ENCODE data around the gene ADGRD1.
"Not testable (repeated sequence)": the region's sequence is repeated elsewhere in the genome, so short reads cannot be mapped to it uniquely, and the experiment has no call there.

The ADGRD1 gene

DNA sequence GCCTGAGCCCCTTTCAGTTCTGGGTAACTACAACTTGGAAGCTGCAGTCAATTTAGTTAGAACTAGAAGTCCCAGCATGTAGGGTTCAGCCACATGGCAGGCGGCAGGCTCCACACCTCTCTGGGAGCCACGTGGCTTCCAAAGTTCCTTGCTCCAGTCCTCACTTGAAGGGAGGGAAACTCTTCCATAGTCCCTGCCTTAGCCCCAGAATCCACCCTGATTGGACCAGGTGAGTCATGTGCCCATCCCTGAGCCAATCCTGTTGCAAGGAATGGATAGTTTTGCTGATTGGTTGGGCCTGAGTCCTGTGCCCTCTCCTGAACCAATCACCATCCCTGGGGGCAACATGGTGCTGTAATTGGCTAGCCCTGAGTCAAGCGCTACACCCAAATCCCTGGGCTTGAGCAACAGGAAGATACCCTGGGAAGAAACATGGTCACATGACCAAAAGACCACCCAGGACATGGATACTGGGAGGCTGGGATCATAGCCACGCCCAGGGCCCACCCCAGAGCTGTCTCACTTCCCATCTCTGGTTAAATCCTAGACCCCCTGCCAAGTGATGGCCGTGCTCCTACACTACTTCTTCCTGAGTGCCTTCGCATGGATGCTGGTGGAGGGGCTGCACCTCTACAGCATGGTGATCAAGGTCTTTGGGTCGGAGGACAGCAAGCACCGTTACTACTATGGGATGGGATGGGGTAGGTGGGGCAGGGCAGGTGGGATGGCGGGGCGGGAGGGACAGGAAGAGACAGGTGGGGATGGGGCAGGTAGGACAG is 154.7 kb downstream of the ADGRD1 start:
- no peak for DNase-seq

DNA sequence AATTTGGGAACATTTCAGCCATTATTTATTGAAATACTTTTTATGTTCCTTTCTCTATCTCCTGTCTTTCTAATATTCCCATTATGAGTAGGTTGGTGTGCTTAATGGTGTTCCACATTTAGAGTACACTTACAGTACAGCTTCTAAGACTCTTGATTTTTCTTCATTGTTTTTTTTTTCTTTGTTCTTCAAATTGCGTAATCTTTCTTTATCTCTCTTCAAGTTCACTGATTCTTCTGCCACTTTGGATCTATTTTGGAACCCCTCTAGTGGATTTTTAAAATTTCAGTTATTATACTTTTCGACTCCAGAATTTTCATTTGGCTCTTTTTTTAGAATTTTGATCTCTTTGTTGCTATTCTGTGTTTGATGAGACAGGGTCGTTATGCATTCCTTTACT is 157.7 kb downstream of the ADGRD1 start:
- no peak for DNase-seq

DNA sequence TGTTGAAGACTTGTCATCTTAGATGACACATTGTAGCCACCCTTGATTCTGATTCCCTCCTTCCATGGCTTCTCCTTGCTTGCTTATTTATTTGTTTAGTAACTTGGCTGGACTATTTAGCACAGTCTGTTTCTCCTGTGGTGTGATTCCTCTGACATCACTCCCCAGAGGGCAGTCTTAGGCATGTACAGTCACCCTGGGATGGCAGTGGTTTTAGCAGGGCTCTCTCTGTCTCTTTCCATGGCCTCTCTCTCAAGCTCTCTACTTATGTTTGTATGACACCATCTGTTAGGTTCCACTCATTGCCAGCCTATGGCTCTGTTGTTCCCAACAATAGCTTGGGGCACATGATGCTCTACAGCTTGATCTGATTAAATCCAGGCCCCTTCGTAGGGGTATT is 158.3 kb downstream of the ADGRD1 start:
- no peak for DNase-seq

DNA sequence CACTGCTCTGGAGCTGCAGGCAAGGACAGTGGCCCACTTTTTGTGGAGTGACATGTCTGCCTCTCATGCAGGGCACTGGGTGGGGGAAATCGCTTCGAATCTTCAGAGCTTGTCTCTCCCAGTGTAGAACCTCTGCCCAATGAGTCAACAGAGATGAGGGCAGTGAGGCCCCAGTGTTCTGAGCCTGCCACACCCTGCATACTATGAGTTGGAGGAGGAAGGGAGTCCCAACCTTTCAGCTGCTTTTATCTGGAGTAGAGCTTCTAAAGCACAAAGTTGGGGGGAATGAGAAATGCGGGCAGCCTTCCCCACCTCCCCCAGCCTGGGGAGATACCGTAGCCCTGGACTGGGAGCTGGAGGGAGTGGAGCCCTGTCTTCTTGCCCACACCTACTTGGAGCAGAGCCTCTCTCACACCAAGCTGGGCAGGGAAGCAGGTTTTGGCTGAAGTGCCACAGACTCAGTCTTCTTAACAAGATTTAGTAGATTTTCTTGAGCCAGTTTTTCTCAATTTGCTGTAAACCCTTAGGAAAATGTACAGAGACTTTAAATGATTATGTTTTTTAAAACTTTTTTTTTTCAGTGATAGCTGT is 159.1 kb downstream of the ADGRD1 start:
- no peak for DNase-seq

DNA sequence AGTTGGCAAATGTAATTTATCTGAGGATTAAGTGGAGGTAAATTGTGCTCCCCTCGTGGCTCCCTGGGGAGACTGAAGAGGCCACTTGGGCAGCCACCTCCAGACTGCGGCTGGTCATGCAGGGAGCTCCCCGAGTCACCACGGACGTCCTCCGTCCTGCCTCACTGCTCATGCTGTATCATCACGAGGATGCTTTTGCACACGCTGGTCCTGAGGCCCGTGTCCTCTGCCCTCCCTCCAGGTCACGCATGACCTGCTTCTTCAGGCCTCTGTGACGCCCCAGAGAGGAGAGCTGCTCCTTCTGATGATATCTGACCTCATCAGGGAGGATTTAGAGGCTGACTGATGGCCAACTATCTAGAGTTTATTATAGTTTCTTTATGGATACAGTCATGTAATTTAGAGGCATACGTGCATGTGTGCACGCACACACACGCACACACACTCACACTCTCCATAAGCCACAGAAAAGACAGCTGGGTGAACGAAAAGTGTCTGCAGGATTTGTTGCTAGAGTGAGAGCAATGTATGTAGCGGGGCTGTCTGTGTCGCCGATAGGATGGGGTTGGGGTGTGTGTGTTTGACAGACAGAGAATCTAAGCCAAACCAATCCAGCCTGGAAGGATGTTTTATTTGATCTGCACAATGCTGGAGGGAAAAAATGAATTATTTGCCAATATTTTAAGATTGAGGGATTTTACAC is 160.0 kb downstream of the ADGRD1 start:
- no peak for DNase-seq

DNA sequence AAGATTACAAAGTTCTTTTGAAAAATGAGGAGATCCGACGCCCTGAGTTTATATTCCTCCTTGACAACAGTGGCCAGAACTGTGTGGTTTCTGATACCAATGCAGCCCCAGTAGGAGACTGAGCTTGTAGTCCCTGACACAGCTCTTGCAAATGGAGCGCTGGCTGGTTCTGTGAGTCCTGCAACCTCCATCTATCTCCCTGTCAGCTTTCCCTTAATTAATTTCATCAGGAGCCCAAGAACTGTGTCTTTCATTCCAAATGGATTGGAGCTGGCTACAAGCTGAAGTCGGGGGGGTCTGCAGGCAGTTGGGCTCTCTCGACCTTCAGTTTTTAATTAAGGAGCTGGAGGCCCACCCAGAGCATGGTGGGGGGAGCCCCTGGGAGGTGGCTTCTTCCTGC is 160.6 kb downstream of the ADGRD1 start:
- DNase-seq, result no peak

DNA sequence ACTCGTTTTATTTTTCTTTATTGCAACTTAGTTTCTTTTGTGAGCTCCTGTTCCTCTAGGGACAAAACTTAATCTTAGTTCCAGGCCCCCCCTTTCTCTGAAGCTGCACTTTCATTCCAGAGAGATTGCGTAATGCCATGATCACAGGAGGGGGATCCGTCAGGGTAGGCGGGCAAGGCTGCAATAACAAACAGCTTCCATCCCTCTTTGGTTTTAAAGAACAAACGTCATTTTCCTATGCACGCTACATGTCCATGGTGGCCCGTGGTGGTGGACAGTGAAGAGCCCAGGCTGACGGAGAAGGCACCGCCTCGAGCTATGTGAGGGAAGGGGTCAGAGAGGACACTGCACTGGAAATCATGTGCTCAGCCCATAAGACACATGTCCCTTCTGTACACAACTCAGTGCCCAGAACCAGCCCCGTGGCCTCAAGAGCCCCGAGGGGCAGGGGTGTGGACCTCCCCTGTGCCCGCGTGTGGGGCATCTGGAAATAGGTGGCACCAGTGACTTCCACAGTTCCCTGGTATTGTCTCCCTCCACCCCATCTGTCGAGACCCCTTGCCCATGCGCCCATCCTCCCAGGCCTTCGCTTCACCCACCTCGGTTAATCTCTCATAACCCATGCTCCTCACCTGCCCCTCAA is 161.4 kb downstream of the ADGRD1 start:
- no peak for DNase-seq

DNA sequence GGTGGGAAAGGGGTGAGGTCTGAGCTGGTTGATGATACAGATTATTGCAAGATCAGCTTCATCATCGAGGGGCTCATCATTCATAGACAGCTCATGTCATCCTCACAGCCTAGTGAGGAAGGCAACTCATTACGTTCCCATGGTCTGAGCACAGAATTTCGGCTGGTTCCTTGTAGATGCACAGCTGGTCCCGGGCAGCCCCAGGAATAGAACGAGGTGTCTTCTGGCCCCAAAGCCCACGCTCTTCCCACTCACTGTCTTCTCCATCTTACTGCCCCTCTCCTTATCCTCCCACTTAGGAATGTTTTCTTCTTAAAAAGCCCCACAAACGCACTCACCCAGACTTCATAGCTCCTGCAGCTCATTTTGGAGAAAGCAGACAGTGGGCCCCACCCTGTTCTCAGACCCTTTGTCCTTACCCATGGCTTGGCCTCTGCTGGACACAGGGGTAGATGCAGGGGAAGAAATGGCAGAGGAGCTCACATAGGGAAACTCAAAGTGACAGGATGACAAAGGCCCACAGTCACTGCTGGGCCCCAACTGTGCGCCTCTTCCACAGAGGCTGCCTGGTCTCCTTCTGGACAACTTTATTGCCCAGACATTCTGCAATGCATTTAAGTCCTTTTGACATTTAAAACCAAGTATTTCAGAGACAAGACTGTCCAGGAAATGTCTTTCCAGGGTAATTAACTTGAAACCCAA is 162.2 kb downstream of the ADGRD1 start:
- DNase-seq, result no peak

DNA sequence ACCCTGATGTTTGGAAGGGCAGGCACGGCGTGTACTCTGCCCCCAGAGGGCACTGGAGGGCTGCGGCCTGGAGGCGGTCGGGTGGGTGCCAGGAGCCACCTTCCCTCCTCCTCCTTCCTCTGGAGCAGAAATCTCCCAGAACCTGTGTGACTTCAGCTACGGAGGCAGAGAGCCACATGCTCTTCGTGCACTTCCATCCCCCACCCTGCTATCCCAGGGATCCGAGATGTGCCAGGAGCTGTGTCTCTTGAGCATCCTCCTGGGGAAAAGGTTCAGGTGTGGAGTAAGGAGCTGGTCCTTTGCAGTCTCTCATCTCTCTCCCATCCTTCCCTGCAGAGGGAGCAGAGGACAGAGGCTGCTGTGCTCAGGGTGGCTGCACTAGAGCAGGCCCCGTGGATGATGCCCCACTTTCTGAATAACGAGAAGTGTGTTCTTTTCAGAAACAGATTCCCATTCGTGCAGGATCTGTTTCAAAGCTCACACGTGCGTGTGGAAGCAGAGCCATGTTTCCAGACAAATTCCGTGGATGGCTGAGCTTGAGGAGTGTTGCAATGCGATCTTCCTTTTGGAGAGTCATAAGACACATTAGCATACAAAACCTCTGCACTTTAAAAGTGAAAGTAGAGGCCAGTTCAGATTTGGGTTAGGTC is 162.9 kb downstream of the ADGRD1 start:
- no peak for DNase-seq

DNA sequence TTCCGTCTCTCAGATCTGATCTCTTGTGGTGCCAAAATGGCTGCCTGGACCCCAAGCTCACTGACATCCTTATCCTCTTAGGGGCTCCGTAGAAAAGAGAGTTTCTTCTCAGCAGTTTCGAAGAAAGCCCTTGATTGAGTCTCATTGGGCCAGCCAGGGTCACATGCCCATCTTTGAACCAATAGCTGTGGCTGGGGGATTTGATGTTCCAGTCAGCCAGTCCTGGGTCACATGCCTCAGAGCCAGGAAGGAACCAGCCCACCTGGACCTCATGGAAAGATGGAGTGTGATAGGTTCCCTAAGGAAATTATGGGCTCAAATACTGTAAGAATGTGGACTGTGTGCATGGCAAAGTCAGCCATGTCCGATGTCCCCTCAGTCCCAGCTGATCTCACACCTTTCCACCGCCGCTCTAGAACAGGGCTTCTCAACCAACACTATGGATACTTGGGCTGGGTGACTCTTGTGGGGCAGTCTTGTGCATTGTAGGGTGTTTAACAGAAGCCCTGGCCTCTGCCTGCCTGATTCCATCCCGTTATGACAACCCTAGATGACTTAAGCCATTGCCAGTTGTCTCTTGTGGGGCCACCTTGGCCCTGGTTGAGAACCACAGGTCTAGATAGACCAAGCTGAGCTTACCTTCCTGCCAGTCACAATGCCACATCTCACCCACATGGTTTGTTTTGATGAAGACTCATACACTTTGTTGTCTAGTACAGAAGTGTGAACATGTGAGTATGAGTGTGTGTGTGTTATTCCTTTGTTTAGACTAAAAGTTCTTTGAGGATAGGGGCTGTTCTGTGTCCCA is 163.9 kb downstream of the ADGRD1 start:
- no peak for DNase-seq

DNA sequence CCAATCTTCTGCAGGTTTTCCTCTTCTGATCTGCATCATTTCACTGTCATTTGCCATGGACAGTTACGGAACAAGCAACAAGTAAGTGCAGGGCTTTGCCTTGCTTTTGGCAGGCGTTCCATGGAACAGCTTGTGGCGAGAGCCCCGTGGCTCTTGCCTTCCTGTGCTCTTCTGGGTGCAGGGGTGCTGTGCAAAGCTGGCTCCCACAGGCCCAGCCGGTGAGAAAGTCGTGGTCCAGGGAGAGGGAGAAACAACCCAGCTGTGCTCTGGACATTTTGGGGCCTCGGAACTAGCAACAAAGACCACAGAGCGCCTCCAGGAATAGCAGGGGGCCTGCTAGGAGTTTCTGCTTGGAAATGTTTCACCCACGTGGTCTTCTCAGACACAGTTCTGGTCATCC is 164.7 kb downstream of the ADGRD1 start:
- no peak for DNase-seq

DNA sequence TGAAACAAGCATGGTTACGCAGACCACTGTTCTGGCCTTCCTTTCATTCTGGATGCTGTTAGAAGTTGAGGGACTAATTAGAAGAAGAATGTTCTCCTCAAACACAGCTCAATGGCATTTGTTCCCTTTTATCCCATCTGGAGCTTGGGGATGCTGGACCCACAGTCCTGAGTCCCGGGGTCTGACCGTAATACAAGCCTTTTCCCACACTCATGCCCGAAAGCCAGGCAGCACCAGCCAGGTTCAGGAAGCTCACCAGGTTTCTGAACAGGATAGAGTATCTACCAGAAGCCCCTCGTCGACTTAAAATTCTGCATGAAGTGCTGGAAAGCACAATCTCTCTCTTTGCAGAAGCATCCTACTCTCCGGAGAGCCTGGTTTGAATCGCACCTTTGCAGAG is 165.6 kb downstream of the ADGRD1 start:
- DNase-seq, result not testable (repeated sequence)

DNA sequence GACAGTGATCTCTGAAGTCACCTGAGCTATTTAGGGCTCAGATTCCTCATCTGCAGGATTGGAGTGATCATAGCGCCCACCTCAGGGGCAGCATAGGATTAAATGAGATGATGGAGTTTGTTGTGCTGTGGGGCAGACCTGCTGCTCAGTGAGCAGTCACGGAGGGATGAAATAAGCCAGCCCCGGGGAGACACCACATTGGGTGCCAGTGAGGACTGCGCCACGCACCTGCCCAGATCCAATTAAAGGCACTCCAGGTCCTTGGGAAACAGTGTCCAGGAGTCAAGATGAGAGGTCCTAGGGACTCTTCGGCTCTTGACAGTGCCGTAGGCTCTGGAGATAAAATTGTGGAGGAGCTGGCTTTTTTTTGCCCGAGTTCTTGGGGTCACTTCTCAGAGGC is 166.2 kb downstream of the ADGRD1 start:
- no peak for DNase-seq

DNA sequence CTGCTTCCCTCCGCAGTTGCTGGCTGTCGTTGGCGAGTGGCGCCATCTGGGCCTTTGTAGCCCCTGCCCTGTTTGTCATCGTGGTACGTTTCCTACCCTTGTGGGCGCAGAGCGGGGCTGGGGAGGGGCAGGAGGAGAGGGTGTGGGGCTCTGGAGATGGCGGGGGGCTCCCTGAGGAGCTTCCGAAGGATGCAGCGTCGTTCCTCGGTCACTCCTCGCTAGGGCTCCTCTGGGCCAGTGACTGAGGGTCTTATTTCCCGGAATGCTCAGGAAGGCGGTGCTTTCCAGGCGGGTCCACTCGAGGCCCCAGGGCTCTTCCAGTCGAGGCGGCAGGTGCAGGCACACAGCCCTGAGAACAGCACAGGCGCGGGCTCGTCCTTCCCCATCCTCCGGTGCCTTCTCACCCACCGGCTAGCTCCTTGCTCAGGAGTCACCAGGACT is 167.1 kb downstream of the ADGRD1 start:
- no peak for DNase-seq

DNA sequence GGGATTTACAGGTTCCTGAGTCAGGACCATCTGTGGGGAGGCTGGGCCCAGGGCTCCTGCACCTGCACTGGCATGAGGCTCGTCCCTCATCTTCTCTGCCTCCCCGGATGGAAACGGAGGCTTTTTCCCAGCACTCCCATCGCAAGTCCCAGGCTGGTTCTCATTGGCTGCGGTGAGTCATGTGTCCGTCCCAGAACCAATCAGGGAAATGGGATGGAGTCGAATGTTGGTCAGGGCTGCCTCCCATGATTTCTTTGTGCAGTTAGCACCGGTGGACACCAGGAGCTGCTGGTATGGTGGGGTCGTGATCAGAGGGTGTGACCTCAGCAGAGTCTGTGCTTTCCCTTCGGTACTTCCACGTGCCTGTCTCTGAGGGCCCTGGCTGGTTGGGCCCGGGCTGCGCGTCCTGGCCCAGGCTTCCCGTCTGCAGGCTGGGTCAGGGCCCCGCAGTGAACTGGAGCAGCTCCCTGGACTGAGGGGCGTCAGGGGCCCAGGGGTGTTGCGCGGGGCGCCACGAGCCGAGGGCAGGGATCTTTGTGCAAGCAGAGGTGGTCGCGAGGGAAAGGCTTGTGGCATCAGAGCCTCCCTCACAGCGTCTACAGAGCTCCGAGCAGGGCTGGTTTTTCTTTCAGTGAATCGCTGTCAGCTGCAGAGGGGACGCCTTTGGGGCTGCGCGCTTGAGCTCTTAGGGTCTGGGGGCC is 168.1 kb downstream of the ADGRD1 start:
- no peak for DNase-seq

DNA sequence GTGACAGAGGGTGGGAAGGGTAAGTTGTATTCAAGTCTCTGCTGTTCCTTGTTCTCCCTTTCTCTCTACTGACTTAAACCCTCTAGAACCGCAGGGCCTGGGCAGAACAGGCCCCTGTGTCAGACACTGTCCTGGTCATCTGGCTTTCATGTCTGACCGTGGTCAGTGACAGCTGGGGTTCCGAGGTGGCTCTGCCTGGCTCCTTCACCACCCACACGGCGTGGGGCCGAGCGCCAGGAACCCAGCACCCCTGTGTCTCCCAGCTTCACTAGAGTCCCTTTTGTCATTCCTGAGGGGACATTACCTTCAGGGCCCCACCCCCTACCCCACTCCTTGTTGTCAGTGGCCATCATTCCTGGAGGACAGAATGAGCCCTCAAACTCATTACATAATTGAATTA is 168.9 kb downstream of the ADGRD1 start:
- no peak for DNase-seq

DNA sequence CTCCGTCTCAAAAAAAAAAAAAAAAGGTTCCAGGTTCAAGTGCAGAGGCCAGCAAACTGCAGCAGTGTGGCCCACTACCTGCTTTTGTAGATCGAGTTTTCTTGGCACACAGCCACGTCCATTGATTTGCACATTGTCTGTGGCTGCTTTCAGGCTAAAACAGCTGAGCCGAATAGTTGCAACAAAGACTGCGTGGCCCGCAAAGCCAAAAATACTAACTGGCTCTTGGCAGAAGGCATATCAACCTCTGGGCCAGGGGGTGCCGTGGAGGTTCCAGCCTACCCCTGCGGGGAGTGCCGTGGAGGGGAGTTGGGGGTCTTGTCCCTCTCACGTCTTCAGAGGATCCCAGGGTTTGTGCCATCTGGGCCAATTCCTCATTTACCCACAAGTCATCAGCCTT is 170.1 kb downstream of the ADGRD1 start:
- DNase-seq, result no peak

DNA sequence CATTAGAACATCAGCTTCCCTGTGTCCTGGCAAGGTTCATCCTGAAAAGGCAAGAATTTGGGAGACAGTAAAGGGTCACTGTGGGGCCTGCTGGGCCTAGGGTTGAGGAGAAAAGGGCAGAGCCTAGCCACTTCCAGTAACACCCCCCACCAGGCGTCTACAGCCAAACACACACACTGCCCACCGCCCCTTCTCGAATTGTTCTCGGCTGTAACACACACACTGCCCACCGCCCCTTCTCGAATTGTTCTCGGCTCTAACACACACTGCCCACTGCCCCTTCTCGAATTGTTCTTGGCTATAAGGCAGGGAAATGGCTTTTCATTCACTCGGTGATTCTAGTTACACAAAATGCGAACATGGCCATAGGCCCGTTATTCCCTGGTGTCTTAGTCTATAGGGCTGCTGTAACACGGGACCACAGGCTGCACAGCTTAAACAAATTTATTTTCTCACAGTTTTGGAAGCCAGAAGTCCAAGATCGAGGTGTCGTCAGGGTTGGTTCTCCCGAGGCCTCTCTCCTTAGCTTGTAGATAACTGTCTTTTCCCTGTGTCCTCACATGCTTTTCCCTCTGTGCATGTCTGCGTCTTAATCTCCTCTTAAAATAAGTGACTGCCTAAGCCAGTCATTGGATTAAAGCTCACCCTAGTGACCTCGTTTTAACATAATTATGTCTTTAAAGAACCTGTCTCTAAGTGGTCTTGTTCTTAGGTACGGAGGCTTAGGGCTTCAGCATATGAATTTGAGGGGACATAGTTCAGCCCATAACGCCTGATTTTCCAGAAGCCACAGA is 171.0 kb downstream of the ADGRD1 start:
- DNase-seq, result no peak

DNA sequence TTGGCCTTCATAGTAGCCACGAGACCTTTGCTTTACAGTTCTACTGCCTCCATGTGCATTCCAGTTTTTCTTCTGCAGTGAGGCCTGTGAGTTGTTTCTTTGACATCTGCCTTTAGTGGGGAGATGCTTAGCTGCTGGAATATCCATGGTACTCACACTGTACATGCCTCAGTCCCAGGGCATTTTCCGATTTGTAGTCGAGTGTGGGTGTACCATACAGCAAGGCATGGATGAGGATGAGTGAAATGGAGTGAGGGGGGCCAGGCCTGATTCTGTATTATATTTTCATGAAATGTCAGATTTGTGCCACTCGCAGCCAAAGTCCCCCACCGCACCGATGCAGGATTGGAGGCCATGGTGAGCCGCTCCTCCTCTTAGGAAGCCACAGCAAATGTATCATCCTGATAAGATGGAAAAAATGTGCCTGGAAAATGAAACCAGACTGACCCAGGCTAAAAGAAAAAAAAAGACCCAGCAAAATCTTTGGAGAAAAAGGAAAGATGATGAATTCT is 173.0 kb downstream of the ADGRD1 start:
- DNase-seq, result no peak

DNA sequence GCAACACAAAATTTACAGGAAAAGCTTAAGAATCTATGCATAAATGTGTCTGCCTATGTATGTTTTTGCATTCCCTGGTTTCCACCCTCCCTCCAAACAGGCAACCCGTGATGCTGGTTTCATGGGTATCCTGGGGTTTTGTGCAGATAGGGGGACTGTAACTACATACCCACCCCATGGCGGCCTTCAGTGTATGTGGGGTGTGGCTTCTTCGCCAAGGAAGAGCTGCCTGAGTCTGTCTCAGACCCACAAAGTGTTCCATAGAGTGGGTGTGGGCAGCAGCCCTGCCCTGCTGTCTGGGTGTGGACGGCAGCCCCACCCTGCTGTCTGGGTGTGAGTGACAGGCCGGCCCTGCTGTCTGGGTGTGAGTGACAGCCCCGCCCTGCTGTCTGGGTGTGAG is 174.8 kb downstream of the ADGRD1 start:
- no peak for DNase-seq
